Loucy (cell line): Measurements from ENCODE around the gene NOS3.

ENCODE experiments used
- H2AFZ ChIP-seq: fragments of 200-600 bp; sonication (generic); 2 replicates; pipeline ENCODE4 v1.6.0; 2016; ENCODE audit warnings: antibody characterized with exemption, mild to moderate bottlenecking, low read length, moderate library complexity
- H3F3A ChIP-seq: fragments of 200-600 bp; 2 replicates; pipeline ENCODE4 v1.6.0; 2016; ENCODE audit warnings: antibody characterized with exemption, low read depth, mild to moderate bottlenecking
- H3K27me3 ChIP-seq: fragments of 200-600 bp; sonication (generic); 2 replicates; pipeline ENCODE4 v1.6.1; 2014; ENCODE audit warnings: low read length, mild to moderate bottlenecking; ENCODE audit not compliant: insufficient read depth, poor library complexity, severe bottlenecking
- H3K36me3 ChIP-seq: fragments of 200-600 bp; sonication (generic); 2 replicates; pipeline ENCODE4 v1.6.1; 2016; ENCODE audit warnings: low read length; ENCODE audit not compliant: insufficient read depth
- H3K4me1 ChIP-seq: fragments of 200-600 bp; sonication (generic); 2 replicates; pipeline ENCODE4 v1.5.1; 2014; ENCODE audit warnings: low read length, mild to moderate bottlenecking; ENCODE audit not compliant: insufficient read depth, poor library complexity, severe bottlenecking
- H3K4me2 ChIP-seq: fragments of 200-600 bp; sonication (generic); 2 replicates; pipeline ENCODE4 v1.6.0; 2014; ENCODE audit warnings: antibody characterized with exemption, low read length, low read depth, mild to moderate bottlenecking; ENCODE audit not compliant: poor library complexity, severe bottlenecking
- H3K4me3 ChIP-seq: fragments of 200-600 bp; sonication (generic); 2 replicates; pipeline ENCODE4 v1.5.1; 2014; ENCODE audit warnings: low read length, mild to moderate bottlenecking, mixed read lengths; ENCODE audit not compliant: poor library complexity, severe bottlenecking
- H3K79me2 ChIP-seq: fragments of 200-600 bp; sonication (generic); 2 replicates; pipeline ENCODE4 v1.6.1; 2014; ENCODE audit warnings: low read length; ENCODE audit not compliant: insufficient read depth
- H3K9ac ChIP-seq: fragments of 200-600 bp; sonication (generic); 2 replicates; pipeline ENCODE4 v1.6.0; 2014; ENCODE audit warnings: mild to moderate bottlenecking, low read depth, low read length, moderate library complexity; ENCODE audit not compliant: poor library complexity, severe bottlenecking
- H3K9me2 ChIP-seq: fragments of 200-600 bp; sonication (generic); replicated peaks from 2 replicates; pipeline ENCODE4 v1.6.1; 2016; ENCODE audit warnings: low read depth, low read length, mixed read lengths
- H3K9me3 ChIP-seq: fragments of 200-600 bp; sonication (generic); 2 replicates; pipeline ENCODE4 v1.6.1; 2014; ENCODE audit warnings: mild to moderate bottlenecking, antibody characterized with exemption, low read length, low read depth; ENCODE audit not compliant: insufficient read depth
- H4K20me1 ChIP-seq: fragments of 200-600 bp; sonication (generic); 2 replicates; pipeline ENCODE4 v1.6.0; 2014; ENCODE audit warnings: antibody characterized with exemption, low read length, mild to moderate bottlenecking; ENCODE audit not compliant: insufficient read depth, poor library complexity, severe bottlenecking
- CTCF ChIP-seq: fragments of 200-600 bp; sonication (generic); conservative IDR thresholded peaks from 2 replicates; pipeline ENCODE4 v1.5.1; 2014; ENCODE audit warnings: mild to moderate bottlenecking, antibody characterized with exemption, low read length
- EZH2phosphoT487 ChIP-seq: fragments of 200-600 bp; IDR thresholded peaks from 2 replicates; pipeline ENCODE4 v1.6.1; 2018; ENCODE audit warnings: antibody characterized with exemption, mild to moderate bottlenecking, moderate library complexity, borderline replicate concordance

NOS3 gene

DNA sequence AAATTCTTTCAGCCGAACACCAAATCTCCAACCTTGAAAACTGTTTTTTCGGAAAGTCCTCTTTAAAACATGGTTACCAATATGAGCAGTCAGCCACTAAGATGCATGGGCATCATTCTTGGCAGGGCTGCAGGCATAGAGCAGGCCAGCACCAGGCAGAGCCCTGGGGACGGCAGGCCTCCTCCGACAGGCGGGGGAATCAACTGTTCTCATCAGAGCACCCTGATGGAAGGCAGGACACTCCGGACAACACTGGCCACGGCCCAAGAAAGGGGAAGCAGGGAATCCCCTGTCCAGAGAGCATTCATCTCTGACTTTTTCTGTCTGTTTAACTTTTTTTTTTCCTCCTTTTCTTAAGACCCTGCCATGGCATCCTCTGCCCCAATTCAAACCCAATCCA lies 1.4 kb upstream of the NOS3 start:
- Histone ChIP-seq H3K79me2 (no peaks in the 10 kb centered on the region), H3K9me3 (no peaks in the 10 kb centered on the region), H3K36me3 (no peaks in the 10 kb centered on the region), H3K4me3 (no peak overlapping the region), H3K9ac (peak overlapping the region; percentile 35), H4K20me1 (no peaks in the 10 kb centered on the region), H2AFZ (no peak overlapping the region), H3K27me3 (no peaks in the 10 kb centered on the region), H3K4me1 (peaks cover 22% of the 10 kb centered on the region), H3K4me2 (peak overlapping the region; percentile 63), H3K9me2 (no peaks in the 10 kb centered on the region), H3F3A (no peaks in the 10 kb centered on the region)
- TF ChIP-seq CTCF (no peak), EZH2phosphoT487 (no peak)

- no peak overlapping the region for H3K9ac ChIP-seq
- H3K4me1 ChIP-seq = peaks cover 23% of the 10 kb centered on the region
- H3K9me2 ChIP-seq = no peaks in the 10 kb centered on the region
These were observed 1.3 kb downstream of the NOS3 start for GRCh38 chr7:150992051-150992640.

DNA sequence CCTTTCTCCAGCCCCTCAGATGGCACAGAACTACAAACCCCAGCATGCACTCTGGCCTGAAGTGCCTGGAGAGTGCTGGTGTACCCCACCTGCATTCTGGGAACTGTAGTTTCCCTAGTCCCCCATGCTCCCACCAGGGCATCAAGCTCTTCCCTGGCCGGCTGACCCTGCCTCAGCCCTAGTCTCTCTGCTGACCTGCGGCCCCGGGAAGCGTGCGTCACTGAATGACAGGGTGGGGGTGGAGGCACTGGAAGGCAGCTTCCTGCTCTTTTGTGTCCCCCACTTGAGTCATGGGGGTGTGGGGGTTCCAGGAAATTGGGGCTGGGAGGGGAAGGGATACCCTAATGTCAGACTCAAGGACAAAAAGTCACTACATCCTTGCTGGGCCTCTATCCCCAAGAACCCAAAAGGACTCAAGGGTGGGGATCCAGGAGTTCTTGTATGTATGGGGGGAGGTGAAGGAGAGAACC lies 2.1 kb downstream of the NOS3 start:
- H3K4me2 ChIP-seq = no peak overlapping the region
- H3K9me2 ChIP-seq = no peaks in the 10 kb centered on the region
- H3K36me3 ChIP-seq = no peaks in the 10 kb centered on the region
- no peak overlapping the region for H3K4me3 ChIP-seq
- H3K4me1 ChIP-seq = peaks cover 23% of the 10 kb centered on the region
- H3F3A ChIP-seq = no peaks in the 10 kb centered on the region; the same call in 1 of the 2 replicates
- no peak overlapping the region for H3K9ac ChIP-seq
- no peaks in the 10 kb centered on the region for H3K9me3 ChIP-seq
- TF ChIP-seq CTCF (no peak), EZH2phosphoT487 (no peak)
- no peaks in the 10 kb centered on the region for H4K20me1 ChIP-seq
- H3K27me3 ChIP-seq = no peaks in the 10 kb centered on the region
- H3K79me2 ChIP-seq = no peaks in the 10 kb centered on the region
- no peak overlapping the region for H2AFZ ChIP-seq

More at GRCh38 chr7:150992051-150992640, 1.3 kb downstream of the NOS3 start:
- Histone ChIP-seq H3K4me2 (no peak overlapping the region), H3K4me3 (no peak overlapping the region), H4K20me1 (no peaks in the 10 kb centered on the region), H3K9me3 (no peaks in the 10 kb centered on the region), H3F3A (no peaks in the 10 kb centered on the region; the same call in 1 of the 2 replicates), H3K36me3 (no peaks in the 10 kb centered on the region), H3K79me2 (no peaks in the 10 kb centered on the region), H2AFZ (no peak overlapping the region), H3K27me3 (no peaks in the 10 kb centered on the region)
- TF ChIP-seq CTCF = no peak
- TF ChIP-seq EZH2phosphoT487 = no peak
